ENCODE measurements around the gene APMAP. TPM values are rescaled to one million over a fixed set of nuclear protein-coding genes. Genes with fewer than 3 reads are reported as not detected.

The APMAP gene
- total RNA-seq, 2 donors from 2014 or later, result 47.0 to 52.2 TPM

Other genes with a start within 250 kb of the APMAP start
- gene CST7, start 43.5 kb downstream of the APMAP start, total RNA-seq, result 1 to 10 TPM; 1.7 to 2.7 TPM
- gene ACSS1, start 65.4 kb upstream of the APMAP start, total RNA-seq, result 10 to 100 TPM; 27.9 to 55.0 TPM
- under 1 TPM in 1 of 2 donors, not detected in 1; 0.38 TPM for gene VSX1, start 89.4 kb upstream of the APMAP start, total RNA-seq
- 100 to 1,000 TPM; 110 to 127 TPM for gene ENTPD6, start 203.0 kb upstream of the APMAP start, total RNA-seq

Measured in left cardiac atrium (tissue), 2 donors.